ENCODE results near the gene RALGDS.

DNA sequence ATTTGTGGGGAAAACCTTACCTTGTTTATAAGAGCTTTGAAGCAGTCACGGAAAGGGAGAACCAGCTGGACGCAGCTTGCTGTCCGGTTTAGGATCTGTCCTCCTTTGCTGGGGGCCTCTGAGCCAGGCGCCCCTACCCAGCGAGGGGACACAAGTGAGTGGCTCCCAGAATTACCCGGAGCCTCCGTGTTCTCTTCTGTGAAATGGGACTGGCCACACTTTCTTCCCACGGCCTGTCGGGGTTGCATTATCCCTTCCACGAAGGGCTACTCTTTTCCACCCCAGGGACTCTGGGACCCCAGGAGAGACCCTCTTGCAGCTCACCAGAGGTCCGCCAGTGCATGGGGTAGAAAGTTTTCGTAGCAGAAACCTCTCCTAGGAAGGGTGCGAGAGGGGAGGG, 43.2 kb upstream of the RALGDS start:
- TF ChIP-seq, protein P1, sequence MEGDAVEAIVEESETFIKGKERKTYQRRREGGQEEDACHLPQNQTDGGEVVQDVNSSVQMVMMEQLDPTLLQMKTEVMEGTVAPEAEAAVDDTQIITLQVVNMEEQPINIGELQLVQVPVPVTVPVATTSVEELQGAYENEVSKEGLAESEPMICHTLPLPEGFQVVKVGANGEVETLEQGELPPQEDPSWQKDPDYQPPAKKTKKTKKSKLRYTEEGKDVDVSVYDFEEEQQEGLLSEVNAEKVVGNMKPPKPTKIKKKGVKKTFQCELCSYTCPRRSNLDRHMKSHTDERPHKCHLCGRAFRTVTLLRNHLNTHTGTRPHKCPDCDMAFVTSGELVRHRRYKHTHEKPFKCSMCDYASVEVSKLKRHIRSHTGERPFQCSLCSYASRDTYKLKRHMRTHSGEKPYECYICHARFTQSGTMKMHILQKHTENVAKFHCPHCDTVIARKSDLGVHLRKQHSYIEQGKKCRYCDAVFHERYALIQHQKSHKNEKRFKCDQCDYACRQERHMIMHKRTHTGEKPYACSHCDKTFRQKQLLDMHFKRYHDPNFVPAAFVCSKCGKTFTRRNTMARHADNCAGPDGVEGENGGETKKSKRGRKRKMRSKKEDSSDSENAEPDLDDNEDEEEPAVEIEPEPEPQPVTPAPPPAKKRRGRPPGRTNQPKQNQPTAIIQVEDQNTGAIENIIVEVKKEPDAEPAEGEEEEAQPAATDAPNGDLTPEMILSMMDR (IDR thresholded peaks at IDR 0.05; ENCODE audit: low read depth, low read length), result no peak
- no peak for TF ChIP-seq POLR2A (IDR thresholded peaks at IDR 0.05; ENCODE audit: extremely low read depth, insufficient read length)
- TF ChIP-seq MAX (IDR thresholded peaks at IDR 0.05; ENCODE audit: low read depth, low read length), result no peak

Data from NB4 (cell line).